ENCODE measurements around the gene DLK1.

Gene DLK1

GRCh38 chr14:100711493-100711892 lies 15.2 kb upstream of the DLK1 start:
- no peak overlapping the region for H3K4me3 ChIP-seq (ENCODE audit: low read depth, low read length)
- TF ChIP-seq, protein P1, sequence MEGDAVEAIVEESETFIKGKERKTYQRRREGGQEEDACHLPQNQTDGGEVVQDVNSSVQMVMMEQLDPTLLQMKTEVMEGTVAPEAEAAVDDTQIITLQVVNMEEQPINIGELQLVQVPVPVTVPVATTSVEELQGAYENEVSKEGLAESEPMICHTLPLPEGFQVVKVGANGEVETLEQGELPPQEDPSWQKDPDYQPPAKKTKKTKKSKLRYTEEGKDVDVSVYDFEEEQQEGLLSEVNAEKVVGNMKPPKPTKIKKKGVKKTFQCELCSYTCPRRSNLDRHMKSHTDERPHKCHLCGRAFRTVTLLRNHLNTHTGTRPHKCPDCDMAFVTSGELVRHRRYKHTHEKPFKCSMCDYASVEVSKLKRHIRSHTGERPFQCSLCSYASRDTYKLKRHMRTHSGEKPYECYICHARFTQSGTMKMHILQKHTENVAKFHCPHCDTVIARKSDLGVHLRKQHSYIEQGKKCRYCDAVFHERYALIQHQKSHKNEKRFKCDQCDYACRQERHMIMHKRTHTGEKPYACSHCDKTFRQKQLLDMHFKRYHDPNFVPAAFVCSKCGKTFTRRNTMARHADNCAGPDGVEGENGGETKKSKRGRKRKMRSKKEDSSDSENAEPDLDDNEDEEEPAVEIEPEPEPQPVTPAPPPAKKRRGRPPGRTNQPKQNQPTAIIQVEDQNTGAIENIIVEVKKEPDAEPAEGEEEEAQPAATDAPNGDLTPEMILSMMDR (IDR thresholded peaks at IDR 0.05; ENCODE audit: low read depth, low read length) = no peak
- in situ Hi-C loops (cut with HindIII; ENCODE audit: low sequenced_read_pairs) = no loop called here
- DNase-seq (ENCODE audit: low read depth, low spot score) = no peak

GRCh38 chr14:100712490-100712889 lies 14.2 kb upstream of the DLK1 start:
- TF ChIP-seq, protein P1 (IDR thresholded peaks at IDR 0.05; ENCODE audit: low read depth, low read length) = no peak
- no peak for DNase-seq (ENCODE audit: low read depth, low spot score)
- in situ Hi-C loops (cut with HindIII; ENCODE audit: low sequenced_read_pairs) = no loop called here
- no peak overlapping the region for H3K4me3 ChIP-seq (ENCODE audit: low read depth, low read length)

GRCh38 chr14:100713705-100714104 lies 13.0 kb upstream of the DLK1 start:
- in situ Hi-C loops (cut with HindIII; ENCODE audit: low sequenced_read_pairs) = no loop called here
- no peak overlapping the region for H3K4me3 ChIP-seq (ENCODE audit: low read depth, low read length)
- TF ChIP-seq, protein P1 (IDR thresholded peaks at IDR 0.05; ENCODE audit: low read depth, low read length) = no peak
- DNase-seq (ENCODE audit: low read depth, low spot score) = no peak

DNA sequence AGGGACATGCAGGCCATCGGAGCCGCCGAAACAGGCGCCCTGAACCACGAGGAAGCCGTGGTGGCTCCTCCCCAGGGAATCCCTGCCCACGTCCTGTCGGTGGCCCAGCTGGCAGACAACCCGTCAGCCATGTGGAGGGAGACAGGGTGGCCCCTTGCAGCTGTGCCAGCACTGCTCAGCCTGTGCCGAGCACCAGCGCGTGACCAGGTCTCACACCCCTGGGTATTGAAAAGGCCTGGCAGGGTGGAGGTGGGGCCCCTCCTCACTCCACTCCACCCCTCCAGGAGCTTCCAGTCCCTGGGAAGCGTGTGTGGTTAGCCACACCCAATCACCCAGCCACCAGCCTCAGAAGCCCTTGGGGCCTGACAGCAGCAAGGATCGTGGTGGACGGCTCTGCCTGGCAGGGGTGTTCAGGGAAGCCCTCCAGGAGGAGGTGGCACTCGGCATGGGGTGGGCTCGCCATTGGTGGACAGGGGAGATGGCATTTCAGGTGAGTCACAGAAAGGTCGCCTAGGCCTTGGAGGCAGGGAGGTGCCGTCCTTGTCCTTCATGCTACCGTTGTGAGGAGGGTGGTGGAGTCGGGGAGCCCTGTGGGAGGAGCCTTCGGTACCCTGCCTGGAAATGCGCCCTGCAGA lies 12.3 kb upstream of the DLK1 start:
- no peak overlapping the region for H3K4me3 ChIP-seq (ENCODE audit: low read depth, low read length)
- in situ Hi-C loops (cut with HindIII; ENCODE audit: low sequenced_read_pairs) = no loop called here
- no peak for DNase-seq (ENCODE audit: low read depth, low spot score)
- TF ChIP-seq, protein P1 (IDR thresholded peaks at IDR 0.05; ENCODE audit: low read depth, low read length) = no peak

DNA sequence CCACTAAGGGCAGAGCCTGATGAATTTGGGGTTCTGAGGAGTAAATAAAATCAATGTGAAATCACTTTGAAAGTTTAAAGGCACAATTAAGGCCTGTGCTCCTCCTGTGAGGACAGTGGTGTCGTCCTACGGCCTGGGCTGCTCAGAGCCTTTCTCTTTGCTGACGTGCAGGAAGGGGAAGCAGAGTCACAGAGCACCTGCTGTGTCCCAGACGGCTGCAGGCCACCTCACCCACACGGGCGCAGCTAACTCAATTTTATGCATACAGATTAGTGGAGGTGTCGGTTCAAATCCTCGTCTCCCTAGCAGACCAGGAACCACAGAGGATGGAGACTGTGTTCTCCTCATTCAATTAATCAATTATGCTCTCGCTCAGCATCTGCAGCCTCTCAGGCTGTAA lies 11.4 kb upstream of the DLK1 start:
- in situ Hi-C loops (cut with HindIII; ENCODE audit: low sequenced_read_pairs) = no loop called here
- no peak for DNase-seq (ENCODE audit: low read depth, low spot score)
- TF ChIP-seq, protein P1 (IDR thresholded peaks at IDR 0.05; ENCODE audit: low read depth, low read length) = no peak
- H3K4me3 ChIP-seq (ENCODE audit: low read depth, low read length) = no peak overlapping the region

GRCh38 chr14:100715803-100716202 lies 10.9 kb upstream of the DLK1 start:
- H3K4me3 ChIP-seq (ENCODE audit: low read depth, low read length) = no peak overlapping the region
- in situ Hi-C loops (cut with HindIII; ENCODE audit: low sequenced_read_pairs) = no loop called here
- DNase-seq (ENCODE audit: low read depth, low spot score) = no peak
- TF ChIP-seq, protein P1 (IDR thresholded peaks at IDR 0.05; ENCODE audit: low read depth, low read length) = no peak
